SK-N-MC (cell line): ENCODE measurements around the gene MMP20.

Experiments used
- FOXP2 ChIP-seq: optimal IDR thresholded peaks from 2 replicates; pipeline ENCODE3; 2011; ENCODE audit warnings: mild to moderate bottlenecking, moderate library complexity; ENCODE audit not compliant: insufficient read depth; ENCODE audit errors: extremely low read length, control extremely low read depth
- POLR2AphosphoS5 ChIP-seq: IDR thresholded peaks from 2 replicates; pipeline ENCODE4 v1.6.1; 2012; ENCODE audit warnings: mild to moderate bottlenecking, low read depth, low read length, borderline replicate concordance

- TF ChIP-seq FOXP2 (no peak), POLR2AphosphoS5 (no peak)
Measured at GRCh38 chr11:102564110-102564509, 61.0 kb downstream of the MMP20 start.
